DMS79 (cell line): ENCODE results near the gene TES.

Source experiments
- DNase-seq: peaks from one replicate; lab custom pipeline; 2025; lab: John Stamatoyannopoulos, UW

TES gene

GRCh38 chr7:116246357-116246756, 36.0 kb downstream of the TES start:
- DNase-seq, result no peak

- no peak for DNase-seq
These were observed 39.7 kb downstream of the TES start for GRCh38 chr7:116249969-116250553.

- DNase-seq, result no peak
These were observed 41.3 kb downstream of the TES start for GRCh38 chr7:116251675-116252074.

- no peak for DNase-seq
These were observed 41.9 kb downstream of the TES start for GRCh38 chr7:116252249-116252648.

- DNase-seq, result no peak
These were observed 46.8 kb downstream of the TES start for GRCh38 chr7:116257156-116257555.

GRCh38 chr7:116258734-116259133, 48.4 kb downstream of the TES start:
- DNase-seq, result peak; percentile 18

GRCh38 chr7:116259156-116259870, 49.0 kb downstream of the TES start:
- no peak for DNase-seq

GRCh38 chr7:116259871-116260440, 49.6 kb downstream of the TES start:
- no peak for DNase-seq

GRCh38 chr7:116261904-116262303, 51.6 kb downstream of the TES start:
- no peak for DNase-seq

- no peak for DNase-seq
These were observed 55.5 kb downstream of the TES start for GRCh38 chr7:116265881-116266280.

- DNase-seq, result no peak
These were observed 59.1 kb downstream of the TES start for GRCh38 chr7:116269466-116269865.

GRCh38 chr7:116271161-116271913, 61.0 kb downstream of the TES start:
- DNase-seq, result no peak

- no peak for DNase-seq
These were observed 61.9 kb downstream of the TES start for GRCh38 chr7:116271963-116272886.

- no peak for DNase-seq
These were observed 63.1 kb downstream of the TES start for GRCh38 chr7:116273283-116273917.

- no peak for DNase-seq
These were observed 63.6 kb downstream of the TES start for GRCh38 chr7:116273918-116274301.

GRCh38 chr7:116277070-116277469, 66.7 kb downstream of the TES start:
- no peak for DNase-seq

- DNase-seq, result no peak
These were observed 68.9 kb downstream of the TES start for GRCh38 chr7:116279217-116279616.

- DNase-seq, result no peak
These were observed 70.5 kb downstream of the TES start for GRCh38 chr7:116280803-116281202.

- DNase-seq, result no peak
These were observed 73.4 kb downstream of the TES start for GRCh38 chr7:116283595-116284204.

- DNase-seq, result no peak
These were observed 74.1 kb downstream of the TES start for GRCh38 chr7:116284390-116284789.

- no peak for DNase-seq
These were observed 74.9 kb downstream of the TES start for GRCh38 chr7:116285252-116285651.
